ENCODE results near the gene CHST8. TPM values are rescaled to one million over a fixed set of nuclear protein-coding genes. Genes with fewer than 3 reads are reported as not detected.

Gene CHST8
- total RNA-seq, 1 experiment from 2014 or later, result 33.5 TPM

- Mint-ChIP-seq H3K27me3 (ENCODE audit: low read depth) (peaks cover 9% of the 10 kb centered on the region; the same call in 1 of the 2 replicates), H3K4me3 (no peak overlapping the region), H3K9me3 (peaks cover 42% of the 10 kb centered on the region), H3K36me3 (peaks cover 18% of the 10 kb centered on the region), H3K4me1 (peaks cover 6% of the 10 kb centered on the region; the same call in 1 of the 2 replicates), H3K27ac (no peak overlapping the region)
- ChIA-PET CTCF (no interaction called here), POLR2A (no interaction called here)
- TF ChIP-seq JUN (CRISPR knock-in tag; IDR thresholded peaks at IDR 0.05) (no peak), NFE2L1 (CRISPR knock-in tag; IDR thresholded peaks at IDR 0.05) (no peak), ZNF121 (CRISPR knock-in tag; IDR thresholded peaks at IDR 0.05) (no peak), SMAD4 (CRISPR knock-in tag; IDR thresholded peaks at IDR 0.05) (no peak), AR (CRISPR knock-in tag; IDR thresholded peaks at IDR 0.05) (no peak), GRHL2 (CRISPR knock-in tag; IDR thresholded peaks at IDR 0.05; ENCODE audit: insufficient replicate concordance, severe bottlenecking) (no peak)
- ATAC-seq (no peak), DNase-seq (ENCODE audit: low spot score) (no peak)
These were observed 34.6 kb upstream of the CHST8 start for GRCh38 chr19:33587150-33587549.

- Mint-ChIP-seq H3K27me3 (ENCODE audit: low read depth) (peaks cover 9% of the 10 kb centered on the region), H3K27ac (no peak overlapping the region), H3K4me3 (no peak overlapping the region), H3K4me1 (no peaks in the 10 kb centered on the region), H3K9me3 (peaks cover 52% of the 10 kb centered on the region), H3K36me3 (peaks cover 18% of the 10 kb centered on the region)
- ChIA-PET CTCF (no interaction called here), POLR2A (no interaction called here)
- no peak for DNase-seq (ENCODE audit: low spot score)
- TF ChIP-seq STAT6 (CRISPR knock-in tag; conservative IDR thresholded peaks at IDR 0.05; ENCODE audit: low read depth) (no peak), SOX15 (CRISPR knock-in tag; IDR thresholded peaks at IDR 0.05) (no peak)
- ATAC-seq, result no peak
These were observed 31.5 kb upstream of the CHST8 start for GRCh38 chr19:33590224-33590623.

- Mint-ChIP-seq H3K27ac (no peak overlapping the region), H3K9me3 (peaks cover 30% of the 10 kb centered on the region), H3K36me3 (peaks cover 5% of the 10 kb centered on the region), H3K4me1 (0 out of 2 replicates have a peak, but pooled peaks cover 3% of the 10 kb centered on the region), H3K4me3 (no peak overlapping the region), H3K27me3 (ENCODE audit: low read depth) (peaks cover 6% of the 10 kb centered on the region)
- DNase-seq (ENCODE audit: low spot score), result no peak
- ChIA-PET CTCF (interaction anchor here (0.5 to 1.9 kb wide), 3 partner anchors 52 to 350 kb away, joined by 3 to 4 read pairs (median 3); no protein-coding TSS in a partner anchor), POLR2A (interaction anchor here (0.6 kb wide), 1 partner anchor 370 kb away, joined by 4 read pairs; the partner anchor contains the start of gene SLC7A10)
- ATAC-seq, result no peak
- TF ChIP-seq ATF1 (CRISPR knock-in tag; IDR thresholded peaks at IDR 0.05) (no peak), ATF6 (CRISPR knock-in tag; IDR thresholded peaks at IDR 0.05) (no peak), CREM (CRISPR knock-in tag; IDR thresholded peaks at IDR 0.05) (no peak), NFYB (CRISPR knock-in tag; conservative IDR thresholded peaks at IDR 0.05; ENCODE audit: low read depth) (no peak), CTCF (IDR thresholded peaks at IDR 0.05) (no peak), FOXP4 (CRISPR knock-in tag; IDR thresholded peaks at IDR 0.05) (no peak), JUN (CRISPR knock-in tag; IDR thresholded peaks at IDR 0.05) (no peak), NR1H2 (CRISPR knock-in tag; IDR thresholded peaks at IDR 0.05) (no peak)
These were observed 26.0 kb upstream of the CHST8 start for GRCh38 chr19:33595783-33596182.

Measured in WTC11 (cell line).